Right forelimb (tissue), 1 donor: ENCODE results near the gene MARCHF3.
A peak's percentile ranks its signal among the peaks of the same experiment; 100 is the strongest.
"Not testable (repeated sequence)": the region's sequence is repeated elsewhere in the genome, so short reads cannot be mapped to it uniquely, and the experiment has no call there.

Experiments used
- DNase-seq: peaks from one replicate; pipeline ENCODE4 v3.0.0-alpha.2; 2018

The MARCHF3 gene

GRCh38 chr5:126947146-126948010 lies 83.0 kb downstream of the MARCHF3 start:
- DNase-seq: no peak

GRCh38 chr5:126942908-126943307 lies 87.5 kb downstream of the MARCHF3 start:
- not testable (repeated sequence) for DNase-seq

DNA sequence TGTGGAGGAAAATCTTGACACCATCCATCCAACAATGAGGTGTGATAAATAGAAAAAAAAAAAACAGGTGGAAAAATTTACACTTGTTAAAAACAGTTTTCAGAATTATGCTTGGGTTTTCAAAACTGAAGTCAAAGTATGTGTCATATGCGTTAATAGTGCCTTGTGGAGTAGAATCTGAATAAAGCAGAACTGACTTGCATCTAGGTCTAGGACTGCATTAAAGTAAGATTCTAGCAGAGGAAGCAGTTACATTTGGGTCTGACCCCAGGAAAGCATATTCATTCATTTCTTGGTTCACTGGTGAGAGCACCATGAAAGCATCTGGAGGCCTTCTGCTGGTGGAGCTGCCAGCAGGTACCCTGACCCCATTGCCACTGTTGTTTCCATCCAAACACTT lies 89.0 kb downstream of the MARCHF3 start:
- DNase-seq: no peak

- no peak for DNase-seq
Measured at GRCh38 chr5:126939887-126940286, 90.5 kb downstream of the MARCHF3 start.

GRCh38 chr5:126938466-126938865 lies 91.9 kb downstream of the MARCHF3 start:
- no peak for DNase-seq

DNA sequence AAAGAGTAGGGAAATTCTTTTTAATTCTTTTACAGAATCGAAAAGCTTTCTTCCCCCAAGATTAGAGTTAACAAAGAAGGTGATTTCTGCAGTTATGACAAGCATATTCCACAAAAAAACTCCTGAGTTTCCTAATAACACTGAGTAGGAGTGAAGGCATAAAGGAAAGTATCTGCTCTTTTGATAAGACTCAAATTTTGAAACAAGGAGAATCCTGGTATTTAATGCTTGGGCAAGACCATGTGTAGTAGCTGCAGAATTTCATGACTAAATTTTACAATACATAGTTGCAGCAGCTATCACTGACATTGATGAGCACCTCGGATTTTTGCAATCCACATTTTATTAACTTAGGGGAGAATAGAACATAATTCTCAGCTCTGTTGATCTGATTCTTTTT lies 92.6 kb downstream of the MARCHF3 start:
- no peak for DNase-seq

GRCh38 chr5:126936775-126937418 lies 93.5 kb downstream of the MARCHF3 start:
- DNase-seq: no peak

DNA sequence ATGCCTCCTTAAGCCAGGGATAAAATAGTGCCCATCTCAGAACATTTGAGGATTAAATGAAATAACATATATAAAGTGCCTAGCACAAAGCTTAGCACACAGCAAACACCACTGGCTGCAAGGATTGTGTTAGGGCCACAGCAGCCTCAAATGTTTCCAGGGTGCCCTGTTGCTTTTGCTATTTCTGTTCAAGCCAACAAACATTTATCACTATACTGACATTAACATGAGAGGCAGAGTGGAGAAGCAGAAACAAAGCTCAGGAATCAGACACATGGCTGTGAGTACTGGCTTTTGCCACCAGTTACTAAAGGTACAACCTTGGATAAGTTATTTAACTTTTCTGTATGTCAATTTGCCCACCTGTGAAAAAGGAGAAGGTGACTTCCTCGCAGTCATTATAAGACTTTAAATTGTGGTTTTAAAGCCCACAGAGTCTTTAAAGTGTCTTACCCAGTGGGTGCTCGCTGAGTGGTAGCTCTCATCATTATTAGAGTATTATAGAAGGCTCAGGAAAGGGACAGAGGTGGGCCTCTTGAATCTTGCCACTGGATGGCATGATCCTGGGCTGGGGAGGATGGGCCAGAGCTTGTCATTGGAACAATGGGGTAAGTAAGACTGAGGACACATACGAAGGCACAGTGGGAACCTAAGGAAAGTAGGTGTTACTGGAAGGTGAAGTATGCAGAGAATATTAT lies 98.2 kb downstream of the MARCHF3 start:
- DNase-seq: no peak

- no peak for DNase-seq
Measured at GRCh38 chr5:126928041-126928440, 102.3 kb downstream of the MARCHF3 start.

- DNase-seq: no peak
Measured at GRCh38 chr5:126927429-126927828, 102.9 kb downstream of the MARCHF3 start.

DNA sequence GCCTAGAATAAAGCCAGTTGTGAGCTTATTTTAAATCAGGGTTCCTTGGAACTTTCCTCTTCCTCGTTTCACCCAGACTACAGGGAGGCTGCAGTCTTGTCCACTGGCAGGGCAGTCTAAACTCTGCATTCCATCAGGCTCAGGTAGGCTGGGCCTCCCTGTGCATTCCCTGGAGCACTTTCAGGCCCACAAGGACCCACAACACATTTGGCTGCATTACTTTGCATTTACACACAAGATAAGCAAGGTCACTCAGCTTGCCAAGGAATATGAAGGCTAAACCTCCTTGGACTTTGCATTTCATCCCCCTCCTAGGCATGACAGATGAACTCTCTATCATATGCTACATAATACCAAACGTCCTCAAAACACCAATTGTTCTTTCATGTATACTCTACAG lies 104.2 kb downstream of the MARCHF3 start:
- no peak for DNase-seq

DNA sequence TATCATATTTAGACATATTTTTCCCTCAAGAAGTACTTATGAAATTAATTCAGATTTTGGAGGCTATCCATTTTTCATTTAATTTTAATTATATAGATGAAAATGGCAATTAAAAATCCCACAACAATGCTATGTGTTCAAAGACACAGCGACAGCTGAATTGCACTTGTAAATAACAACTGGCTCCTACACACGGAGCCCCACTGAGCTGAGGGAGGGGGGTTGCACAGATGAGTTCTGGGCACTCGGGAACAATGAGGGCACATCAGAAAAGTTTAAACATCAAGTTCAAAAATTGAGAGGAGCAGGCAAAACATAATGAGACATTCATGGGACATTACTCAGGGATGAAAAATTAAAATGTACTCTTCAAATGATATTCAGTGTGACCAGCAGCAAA lies 104.9 kb downstream of the MARCHF3 start:
- no peak for DNase-seq

DNA sequence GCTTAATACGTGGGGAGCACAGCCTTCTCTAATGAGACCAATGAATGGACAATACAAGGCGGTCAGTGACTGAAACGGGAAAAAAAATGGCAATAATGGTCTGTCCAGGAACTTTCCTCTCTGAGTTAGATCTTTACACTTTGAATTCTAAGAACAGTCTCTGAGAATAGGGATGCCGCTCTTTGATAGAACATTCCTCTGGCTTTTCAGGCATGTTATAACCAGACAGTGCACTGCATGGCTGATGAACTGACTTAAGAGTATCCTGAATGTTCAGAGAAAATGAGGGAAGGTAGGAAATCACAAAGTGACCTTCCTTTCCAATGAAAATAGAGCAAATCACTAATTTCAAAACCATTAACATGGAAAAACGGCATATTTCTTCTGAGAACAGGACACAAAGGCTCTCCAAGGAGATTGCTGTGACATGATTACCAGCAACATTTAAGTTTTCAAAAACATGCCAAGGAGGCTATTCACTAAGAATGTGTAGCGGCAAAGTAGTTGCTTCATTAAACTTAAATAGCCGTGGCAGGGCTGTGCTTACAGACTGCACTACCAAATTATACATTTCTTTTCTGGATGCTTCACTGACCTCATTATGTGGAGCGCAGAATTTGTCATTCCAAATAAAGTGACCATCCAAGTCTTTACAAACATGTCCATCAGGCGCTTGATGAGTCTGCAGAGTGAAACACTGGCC lies 105.9 kb downstream of the MARCHF3 start:
- DNase-seq: no peak

DNA sequence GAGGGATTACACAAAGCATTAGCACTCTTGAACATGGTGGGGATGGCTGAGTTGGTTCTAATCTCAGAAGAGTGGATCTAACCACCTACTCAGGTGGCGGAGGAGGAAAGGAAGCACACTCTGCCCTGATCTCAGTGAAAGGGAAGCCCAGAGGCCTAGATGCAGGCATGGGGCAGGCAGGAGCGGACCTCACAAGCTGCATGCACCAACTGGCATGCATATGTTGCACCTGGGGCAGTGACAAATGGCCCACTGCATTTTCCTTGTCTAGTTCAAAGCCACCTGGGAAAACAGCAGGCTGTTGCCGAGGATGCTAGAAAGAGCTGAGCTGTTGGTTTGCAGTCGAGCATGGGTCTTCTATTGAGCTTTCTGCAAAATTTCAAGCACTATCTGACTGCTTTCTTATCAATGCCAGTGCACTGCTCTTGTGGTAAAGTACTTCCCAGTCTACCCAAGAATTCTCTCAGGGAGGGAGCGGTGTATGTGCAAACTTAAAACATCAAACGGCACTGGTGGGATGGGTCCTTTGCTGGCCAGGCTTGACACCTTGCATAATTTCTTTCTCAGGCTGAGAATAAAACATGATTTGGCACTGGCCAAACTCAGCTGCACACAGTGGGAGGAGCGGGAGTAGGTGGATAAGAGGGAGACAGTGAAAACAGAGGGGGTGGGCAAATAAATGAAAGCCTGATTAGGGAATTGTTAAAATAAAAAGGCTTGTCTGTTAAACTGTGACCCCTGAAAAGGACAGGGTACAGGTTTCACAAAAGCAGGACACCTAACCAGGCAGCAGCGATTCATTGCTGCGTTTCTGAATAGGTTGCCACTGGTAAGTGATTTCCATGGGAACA lies 108.9 kb downstream of the MARCHF3 start:
- DNase-seq: no peak

DNA sequence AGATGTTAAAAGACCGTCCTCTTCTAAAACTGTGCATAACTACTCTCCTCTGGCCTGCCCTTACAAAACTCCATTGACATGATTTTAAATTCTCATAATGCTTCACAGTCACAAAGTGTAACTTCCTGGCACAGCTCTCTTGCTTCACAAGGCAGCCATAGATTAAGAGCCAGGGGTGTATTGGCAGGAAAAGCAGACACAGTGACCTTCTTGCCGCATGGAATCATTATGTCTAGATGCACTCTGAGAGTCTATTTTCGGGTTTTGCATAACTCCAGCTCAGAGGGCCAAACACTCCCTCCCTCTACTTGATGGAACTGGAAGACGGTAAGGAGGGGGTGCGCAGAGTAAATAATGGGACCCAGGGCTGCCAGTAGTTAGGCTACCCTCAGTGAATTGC lies 110.1 kb downstream of the MARCHF3 start:
- peak; percentile 73 for DNase-seq

- DNase-seq: no peak
Measured at GRCh38 chr5:126919566-126919965, 110.8 kb downstream of the MARCHF3 start.

DNA sequence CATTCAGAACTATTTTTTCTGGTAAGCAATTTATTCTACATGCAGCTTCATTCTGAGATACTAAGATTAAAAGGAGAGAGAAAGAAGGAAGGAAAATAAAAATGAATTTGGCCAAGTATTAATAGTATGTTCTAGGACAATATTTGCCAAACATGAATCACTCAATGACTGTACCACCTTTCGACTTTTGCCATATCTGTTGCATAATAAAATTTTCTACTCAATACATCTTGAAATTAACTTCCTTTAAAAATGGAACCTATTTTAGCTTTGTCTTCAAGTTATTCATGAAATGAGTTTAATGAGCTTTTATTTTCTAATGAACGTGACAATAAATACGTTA lies 111.8 kb downstream of the MARCHF3 start:
- DNase-seq: no peak

DNA sequence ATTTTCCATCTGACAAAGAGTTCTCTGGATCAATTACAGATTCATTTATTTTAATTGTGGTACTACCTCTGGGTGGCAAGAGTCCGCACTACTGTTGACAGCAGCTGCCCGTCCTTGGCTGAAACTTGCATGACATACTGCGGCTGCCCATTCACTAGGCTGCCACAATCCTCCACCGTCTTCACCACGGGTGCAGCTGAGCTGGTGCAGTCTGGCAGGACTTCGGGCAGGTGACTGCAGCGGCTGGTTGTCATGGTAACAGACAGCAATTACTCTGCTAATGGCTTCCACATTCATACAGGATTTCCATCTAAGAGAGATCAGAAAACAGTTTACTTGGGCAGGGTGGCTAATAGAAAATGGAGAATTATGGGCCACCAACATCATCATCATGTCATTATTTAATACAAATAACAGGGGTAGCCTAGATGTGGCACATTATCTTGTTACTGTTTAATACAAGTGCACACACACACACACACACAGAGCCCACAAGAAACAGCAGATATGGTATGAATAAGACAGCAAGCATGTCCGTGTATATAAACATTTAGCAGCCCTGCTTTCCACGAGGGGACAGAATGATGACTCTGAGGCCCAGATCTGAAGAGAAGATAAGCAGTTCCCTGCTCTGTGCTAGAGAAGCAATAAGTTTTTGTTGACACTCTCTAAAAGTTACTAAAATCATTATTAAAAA lies 112.3 kb downstream of the MARCHF3 start:
- DNase-seq: no peak

DNA sequence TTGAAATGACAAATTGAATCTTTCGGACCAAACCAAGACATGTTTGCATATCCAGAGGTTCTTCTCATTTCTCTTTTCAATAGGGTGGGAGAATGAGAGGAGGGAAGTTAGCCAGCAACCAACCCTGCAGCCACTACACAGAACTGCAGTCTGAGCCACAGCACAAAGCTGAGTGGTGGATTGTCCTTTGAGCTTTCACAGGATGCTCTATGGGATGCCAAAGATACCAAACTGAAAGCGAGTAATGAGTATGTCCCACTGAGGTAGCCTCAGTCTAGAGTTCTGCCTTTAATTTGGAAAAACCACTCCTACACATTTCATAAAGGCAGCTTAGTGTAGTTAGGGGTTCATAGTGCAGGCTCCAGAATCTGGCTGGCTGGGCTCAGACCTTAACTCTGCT lies 114.9 kb downstream of the MARCHF3 start:
- DNase-seq: no peak

DNA sequence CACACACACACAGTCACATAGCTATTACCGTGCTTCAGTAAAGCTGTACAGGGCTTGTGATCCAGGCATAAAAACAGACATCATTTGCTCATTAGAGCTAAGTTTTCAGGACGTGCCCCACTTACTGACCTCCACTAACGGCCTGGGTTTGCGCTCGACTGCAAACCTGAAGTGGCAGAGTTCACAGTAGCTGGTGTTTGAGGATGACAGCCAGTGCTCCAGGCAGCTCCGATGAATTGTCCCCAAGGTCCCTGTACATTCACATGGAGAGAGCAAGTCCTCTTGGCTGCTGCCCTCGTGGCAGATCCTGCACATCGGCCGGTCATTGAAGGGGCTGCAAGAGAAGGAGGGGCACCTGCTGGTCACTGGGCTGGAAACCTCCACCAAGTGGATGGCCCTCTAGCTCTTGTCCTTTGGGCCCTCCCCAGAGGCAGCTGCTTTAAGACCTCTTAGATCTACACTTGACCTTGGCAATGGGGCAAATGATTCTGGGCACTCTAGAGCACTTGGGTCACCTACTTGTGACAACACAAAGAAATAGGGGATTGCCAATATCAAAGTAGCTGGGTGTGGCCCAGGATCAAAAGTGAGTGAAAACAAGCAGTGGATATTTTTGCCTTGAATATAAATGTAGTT lies 115.4 kb downstream of the MARCHF3 start:
- DNase-seq: no peak

DNA sequence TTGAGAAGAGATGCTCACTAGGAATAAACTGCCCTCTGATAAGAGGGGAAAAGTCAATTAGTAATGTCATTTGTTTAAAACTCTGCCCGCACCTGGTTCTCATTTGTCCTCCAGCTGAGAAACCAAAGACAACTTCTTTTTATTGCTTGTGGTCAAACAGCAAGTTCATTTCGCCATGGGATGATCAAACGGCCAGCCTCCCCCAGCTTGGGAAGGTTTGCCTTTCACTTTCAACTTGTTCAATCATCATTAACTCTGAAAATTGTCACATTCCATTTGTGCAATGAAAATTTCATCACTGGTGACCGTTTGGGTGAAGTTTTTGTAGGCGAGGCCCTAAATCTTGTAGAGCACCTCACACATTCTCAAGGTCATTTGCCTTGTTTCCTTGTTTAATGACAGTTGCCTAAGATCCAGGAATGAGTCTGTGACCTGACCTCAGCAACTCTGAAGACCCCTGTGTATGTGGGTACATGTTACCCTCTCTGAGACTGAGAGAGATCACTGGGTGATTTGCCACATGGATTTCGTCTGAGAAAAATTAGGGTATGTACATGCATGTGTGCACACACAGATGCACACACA lies 117.7 kb downstream of the MARCHF3 start:
- no peak for DNase-seq
